SJSA1 (cell line): ENCODE results near the gene CYP26B1. TPM values are rescaled to one million over a fixed set of nuclear protein-coding genes. Genes with fewer than 3 reads are reported as not detected.
"Not testable (repeated sequence)": the region's sequence is repeated elsewhere in the genome, so short reads cannot be mapped to it uniquely, and the experiment has no call there.

Experiments
- DNase-seq, 2 experiments: peaks; one replicate each; pipeline ENCODE4 v3.0.0-alpha.2; 2015 to 2020; ENCODE audit warnings: low spot score in 2 of 2, low read depth in 1 of 2
- H3K27ac ChIP-seq: fragments of 250-450 bp; sonication (Bioruptor Pico); 2 replicates; pipeline ENCODE4 v1.5.1; 2020; ENCODE audit warnings: mild to moderate bottlenecking, moderate library complexity
- H3K27me3 ChIP-seq: fragments of 250-450 bp; sonication (Bioruptor Pico); replicated peaks from 2 replicates; pipeline ENCODE4 v1.5.1; 2020; ENCODE audit warnings: mild to moderate bottlenecking, moderate library complexity
- H3K36me3 ChIP-seq: fragments of 250-450 bp; sonication (Bioruptor Pico); 2 replicates; pipeline ENCODE4 v1.5.1; 2020; ENCODE audit warnings: mild to moderate bottlenecking
- H3K4me1 ChIP-seq: fragments of 250-450 bp; sonication (Bioruptor Pico); replicated peaks from 2 replicates; pipeline ENCODE4 v1.6.1; 2021; ENCODE audit warnings: mild to moderate bottlenecking
- H3K4me3 ChIP-seq: fragments of 250-450 bp; sonication (Bioruptor Pico); 2 replicates; pipeline ENCODE4 v1.5.1; 2020; ENCODE audit warnings: mild to moderate bottlenecking
- H3K9me3 ChIP-seq: fragments of 250-450 bp; sonication (Bioruptor Pico); replicated peaks from 2 replicates; pipeline ENCODE4 v1.5.1; 2020; ENCODE audit warnings: mild to moderate bottlenecking
- total RNA-seq: library from RNA; depleted of rRNA; stranded (reverse); fragments of >200 nt; shearing (Covaris generic); gene quantifications from 2 replicates; pipeline ENCODE4 v1.2.3, GENCODE V29; 2014

CYP26B1 gene
- total RNA-seq, 1 experiment from 2014 or later = 0.03 TPM

DNA sequence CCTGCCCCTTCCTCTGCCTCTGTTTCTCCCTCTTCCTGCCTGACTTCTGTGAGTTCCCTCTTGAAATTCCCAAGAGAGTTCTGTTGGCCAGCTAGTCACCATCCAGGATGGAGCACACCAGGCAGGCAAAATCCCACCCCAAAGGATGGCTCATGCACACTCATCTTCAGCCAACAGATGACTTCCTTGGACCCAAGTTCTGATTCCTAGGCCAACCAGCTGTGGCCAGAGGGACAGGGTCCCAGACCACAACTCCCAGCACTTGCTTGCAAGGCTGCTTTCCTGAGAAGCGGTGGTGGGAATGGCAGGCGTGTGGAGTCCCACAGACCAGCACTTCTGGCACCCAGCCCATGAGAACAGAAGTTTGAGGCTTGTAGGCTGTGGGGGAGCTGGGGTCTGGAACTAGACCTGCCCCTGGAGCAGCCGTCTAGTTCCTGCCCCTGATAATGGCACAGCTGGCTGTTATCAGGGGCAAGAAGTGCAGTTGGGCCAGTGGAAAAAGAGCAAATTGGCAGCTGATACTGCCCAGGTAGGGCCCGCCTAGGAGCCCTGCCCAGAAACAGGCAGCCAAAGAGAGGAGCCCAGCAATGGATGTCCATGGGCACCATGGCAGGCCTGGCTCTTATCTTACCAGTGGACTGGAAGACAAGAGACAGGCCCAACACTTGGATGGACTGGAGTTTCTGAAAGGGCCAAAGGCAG is 56.7 kb downstream of the CYP26B1 start:
- Histone ChIP-seq H3K27ac (no peak overlapping the region), H3K27me3 (no peaks in the 10 kb centered on the region), H3K4me3 (no peak overlapping the region), H3K4me1 (no peaks in the 10 kb centered on the region), H3K36me3 (no peaks in the 10 kb centered on the region), H3K9me3 (no peaks in the 10 kb centered on the region)
- DNase-seq = no peak

DNA sequence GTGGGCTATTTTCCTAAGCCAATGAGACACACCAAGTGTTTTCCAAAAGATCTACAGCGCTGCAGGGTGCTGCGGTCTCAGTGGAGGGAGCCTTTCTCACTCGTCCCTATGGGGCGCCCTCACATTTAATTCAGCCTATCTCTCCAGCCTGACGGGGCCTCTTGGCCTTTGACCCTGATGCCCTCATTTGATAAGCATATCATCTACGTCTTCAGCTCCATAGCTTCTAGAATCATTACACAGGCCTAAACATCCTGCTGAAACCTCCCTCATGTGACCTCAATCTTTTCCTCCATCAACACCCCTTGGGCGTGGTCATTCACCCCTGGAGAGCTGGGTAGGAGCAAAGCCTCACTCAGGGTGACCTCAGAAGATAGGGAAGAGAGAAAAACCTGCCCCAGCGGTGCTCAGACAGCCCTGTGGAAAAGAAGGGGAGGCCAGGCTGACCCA is 57.4 kb downstream of the CYP26B1 start:
- Histone ChIP-seq H3K4me3 (no peak overlapping the region), H3K4me1 (no peaks in the 10 kb centered on the region; the same call in 1 of the 2 replicates), H3K27ac (no peak overlapping the region), H3K36me3 (no peaks in the 10 kb centered on the region), H3K27me3 (no peaks in the 10 kb centered on the region), H3K9me3 (no peaks in the 10 kb centered on the region)
- DNase-seq = no peak

DNA sequence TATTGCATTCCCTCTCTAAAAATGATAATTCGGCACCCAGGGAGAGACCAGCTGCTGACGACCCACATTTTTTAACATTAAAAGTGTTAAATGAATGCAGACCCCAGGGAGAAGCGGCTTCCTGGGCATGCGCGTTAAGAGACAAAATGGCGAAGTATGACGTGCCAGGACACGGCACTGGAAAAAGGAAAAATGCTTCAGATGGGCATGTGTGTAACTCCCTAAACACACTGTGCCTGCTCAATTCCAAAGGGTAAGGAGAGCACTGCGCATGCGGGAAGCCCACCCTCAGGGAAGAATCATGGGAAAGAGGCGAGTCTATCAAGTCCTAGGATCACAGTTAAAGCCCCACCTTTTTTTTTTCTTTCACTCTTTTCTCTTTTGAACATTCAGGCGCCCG is 58.1 kb downstream of the CYP26B1 start:
- Histone ChIP-seq H3K27me3 (no peaks in the 10 kb centered on the region), H3K27ac (no peak overlapping the region), H3K9me3 (no peaks in the 10 kb centered on the region), H3K4me1 (peaks cover 6% of the 10 kb centered on the region), H3K36me3 (no peaks in the 10 kb centered on the region), H3K4me3 (no peak overlapping the region)
- no peak for DNase-seq

DNA sequence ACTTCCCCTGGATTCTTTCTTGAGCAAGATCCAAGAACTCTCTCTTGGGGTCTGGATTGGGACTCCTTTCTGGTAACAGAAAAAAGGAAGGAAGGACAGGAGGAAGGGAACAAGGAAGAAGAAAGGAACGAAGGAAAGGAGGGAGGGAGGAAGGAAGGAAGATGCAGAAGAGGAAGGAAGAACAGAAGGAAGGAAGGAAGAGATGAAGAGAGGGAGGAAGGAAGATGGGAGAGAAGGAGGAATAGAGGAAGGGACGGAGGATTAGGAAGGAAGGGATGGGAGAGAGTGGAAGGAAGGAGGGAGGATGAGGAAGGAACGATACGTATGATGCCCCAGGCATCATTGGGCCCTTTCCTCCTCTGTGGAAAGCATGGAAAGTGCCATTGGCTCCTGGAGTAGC is 58.6 kb downstream of the CYP26B1 start:
- no peaks in the 10 kb centered on the region for H3K27me3 ChIP-seq
- DNase-seq = no peak
- H3K36me3 ChIP-seq = no peaks in the 10 kb centered on the region
- no peak overlapping the region for H3K4me3 ChIP-seq
- H3K4me1 ChIP-seq = peaks cover 11% of the 10 kb centered on the region
- no peak overlapping the region for H3K27ac ChIP-seq
- no peaks in the 10 kb centered on the region for H3K9me3 ChIP-seq

DNA sequence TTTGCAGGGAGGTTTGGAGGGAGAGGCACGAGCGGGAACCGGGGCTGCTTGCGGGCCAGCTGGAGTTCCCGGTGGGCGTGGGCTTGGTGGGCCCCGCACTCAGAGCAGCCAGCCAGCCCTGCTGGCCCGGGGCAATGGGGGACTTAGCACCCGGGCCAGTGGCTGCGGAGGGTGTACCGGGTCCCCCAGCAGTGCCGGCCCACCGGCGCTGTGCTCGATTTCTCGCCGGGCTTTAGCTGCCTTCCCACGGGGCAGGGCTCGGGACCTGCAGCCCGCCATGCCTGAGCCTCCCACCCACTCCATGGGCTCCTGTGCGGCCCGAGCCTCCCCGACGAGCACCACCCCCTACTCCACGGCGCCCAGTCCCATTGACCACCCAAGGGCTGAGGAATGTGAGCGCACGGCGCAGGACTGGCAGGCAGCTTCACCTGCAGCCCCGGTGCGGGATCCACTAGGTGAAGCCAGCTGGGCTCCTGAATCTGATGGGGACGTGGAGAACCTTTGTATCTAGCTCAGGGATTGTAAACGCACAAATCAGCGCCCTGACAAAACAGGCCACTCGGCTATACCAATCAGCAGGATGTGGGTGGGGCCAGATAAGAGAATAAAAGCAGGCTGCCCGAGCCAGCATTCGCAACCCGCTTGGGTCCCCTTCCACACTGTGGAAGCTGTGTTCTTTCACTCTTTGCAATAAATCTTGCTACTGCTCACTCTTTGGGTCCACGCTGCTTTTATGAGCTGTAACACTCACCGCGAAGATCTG is 60.6 kb downstream of the CYP26B1 start:
- DNase-seq, H3K4me3 ChIP-seq, H3K27ac ChIP-seq, H3K36me3 ChIP-seq, H3K9me3 ChIP-seq, H3K27me3 ChIP-seq: not testable (repeated sequence)
- peaks cover 22% of the 10 kb centered on the region for H3K4me1 ChIP-seq

DNA sequence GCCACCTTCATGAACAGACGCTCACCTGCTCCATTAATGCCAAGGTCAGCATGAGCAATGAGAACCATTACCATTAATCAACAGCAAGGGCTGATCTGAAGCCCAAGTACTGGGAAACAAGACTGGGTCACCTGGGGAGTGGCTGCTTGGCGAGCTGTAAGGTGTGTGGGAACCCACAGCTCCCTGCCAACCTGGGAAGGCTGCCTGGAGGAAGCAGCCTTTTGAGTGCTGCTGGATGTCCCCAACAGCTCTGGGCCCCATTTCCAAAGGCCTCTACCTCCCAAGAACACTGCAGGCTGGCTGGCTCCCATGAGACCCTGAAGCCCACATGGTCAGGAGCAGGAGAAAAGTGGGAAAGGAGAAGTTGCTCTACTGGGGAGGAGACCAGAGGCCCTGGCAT is 62.1 kb downstream of the CYP26B1 start:
- H3K36me3 ChIP-seq = no peaks in the 10 kb centered on the region
- H3K27ac ChIP-seq = no peak overlapping the region
- H3K4me1 ChIP-seq = peaks cover 30% of the 10 kb centered on the region
- no peak for DNase-seq
- no peak overlapping the region for H3K4me3 ChIP-seq
- no peaks in the 10 kb centered on the region for H3K9me3 ChIP-seq
- H3K27me3 ChIP-seq = no peaks in the 10 kb centered on the region

DNA sequence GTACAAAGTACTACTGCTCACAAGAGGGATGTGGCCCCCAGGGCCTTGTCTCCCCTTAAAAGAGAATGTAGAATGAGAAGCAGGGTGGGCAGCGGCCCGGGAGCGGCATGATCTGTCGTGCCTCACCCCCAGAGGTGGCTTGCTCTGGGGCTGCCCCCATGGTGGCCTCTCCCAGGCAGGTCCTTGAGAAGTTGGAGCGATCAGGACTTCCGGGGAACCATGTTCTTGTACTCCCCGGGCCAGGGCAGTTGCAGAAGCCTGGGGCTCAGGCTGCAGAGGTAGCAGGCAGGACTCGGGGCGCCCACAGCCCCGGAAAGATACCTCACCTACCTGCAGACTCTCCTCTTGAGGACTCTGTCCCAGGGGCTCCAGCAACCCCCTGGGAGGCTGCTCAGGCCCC is 62.6 kb downstream of the CYP26B1 start:
- Histone ChIP-seq H3K27ac (no peak overlapping the region), H3K9me3 (no peaks in the 10 kb centered on the region), H3K27me3 (no peaks in the 10 kb centered on the region), H3K36me3 (no peaks in the 10 kb centered on the region), H3K4me3 (no peak overlapping the region), H3K4me1 (peaks cover 30% of the 10 kb centered on the region)
- no peak for DNase-seq

DNA sequence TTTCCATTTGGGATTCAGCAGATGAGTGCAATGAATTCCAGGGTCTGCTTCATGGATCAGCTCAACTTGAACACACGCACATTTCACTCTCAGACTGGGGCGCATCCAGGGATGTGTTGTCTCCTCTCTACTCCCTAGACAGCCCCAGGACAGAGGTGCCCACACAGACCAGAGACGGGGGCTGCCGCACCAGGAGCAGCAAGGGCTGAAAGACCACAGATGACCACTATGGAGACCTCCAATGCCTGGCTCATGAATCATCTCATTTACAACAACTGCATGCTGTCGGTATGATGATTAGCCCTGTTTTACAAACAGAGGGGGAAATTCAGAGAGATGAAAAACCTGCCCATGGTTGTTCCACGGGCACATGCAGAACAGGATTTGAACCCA is 63.1 kb downstream of the CYP26B1 start:
- H3K27me3 ChIP-seq = no peaks in the 10 kb centered on the region
- H3K36me3 ChIP-seq = no peaks in the 10 kb centered on the region
- H3K4me3 ChIP-seq = no peak overlapping the region
- DNase-seq = peak in 1 of 2 experiments; percentile 54
- no peak overlapping the region for H3K27ac ChIP-seq
- H3K4me1 ChIP-seq = peaks cover 30% of the 10 kb centered on the region
- no peaks in the 10 kb centered on the region for H3K9me3 ChIP-seq

DNA sequence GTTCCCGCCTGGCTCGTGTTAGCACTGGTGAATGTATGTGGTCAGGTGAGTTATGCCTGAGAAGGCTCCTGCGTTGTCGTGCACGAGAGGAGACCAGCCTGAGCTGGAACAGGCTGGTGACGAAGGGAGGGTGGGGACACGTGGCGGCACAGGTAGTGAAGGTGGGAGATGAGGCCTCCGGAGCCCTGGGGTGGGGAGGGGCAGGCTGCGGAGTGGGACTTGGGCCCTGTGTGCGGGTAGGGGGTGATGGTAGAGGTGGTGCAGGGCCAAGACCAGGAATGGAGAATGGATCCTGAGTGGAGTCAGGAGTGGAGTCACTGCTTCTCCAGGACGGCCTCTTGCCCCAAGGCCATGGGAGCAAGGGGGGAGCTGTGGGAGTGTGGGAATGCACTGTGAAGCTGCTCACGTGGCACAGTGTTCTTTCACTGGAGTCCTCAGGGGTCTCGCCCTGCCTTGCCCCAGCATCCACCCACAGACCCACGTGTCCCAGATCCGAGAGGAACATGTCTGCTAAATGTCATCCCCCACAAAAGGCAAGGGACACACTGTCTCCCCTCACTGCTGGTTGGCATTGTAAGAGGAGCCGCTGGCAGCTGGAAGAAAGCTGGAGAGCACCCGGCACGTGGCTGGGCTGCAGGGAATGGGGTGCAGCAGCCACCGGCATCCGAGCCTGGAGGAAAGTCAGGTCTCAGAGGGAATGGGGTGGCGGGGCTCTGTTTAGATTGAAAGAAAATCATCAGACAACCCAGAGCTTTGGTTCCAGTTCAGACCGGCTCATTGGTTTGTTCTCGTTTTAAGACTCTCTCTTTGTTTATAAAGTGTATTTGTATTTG is 63.7 kb downstream of the CYP26B1 start:
- DNase-seq = no peak
- Histone ChIP-seq H3K27ac (no peak overlapping the region), H3K9me3 (no peaks in the 10 kb centered on the region)

DNA sequence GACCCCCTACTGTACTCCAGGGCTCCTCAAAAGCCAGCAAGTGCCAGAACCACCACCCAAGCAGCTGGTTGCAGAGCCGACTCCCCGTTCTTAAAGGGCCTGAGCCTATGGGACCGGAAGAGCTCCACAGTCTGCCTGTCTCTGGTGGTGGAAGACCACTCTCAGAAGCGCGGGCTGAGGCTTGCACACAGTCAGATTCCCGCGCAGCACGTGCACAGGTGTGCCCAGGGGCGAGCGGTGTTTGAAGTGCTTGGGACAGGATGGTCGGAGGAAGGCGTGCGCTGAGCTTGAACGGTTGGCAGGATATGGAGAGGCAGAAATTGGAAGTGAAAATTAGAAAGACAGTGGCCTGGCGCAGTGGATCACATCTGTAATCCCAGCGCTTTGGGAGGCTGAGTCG is 64.8 kb downstream of the CYP26B1 start:
- DNase-seq = no peak
- Histone ChIP-seq H3K27me3 (no peaks in the 10 kb centered on the region), H3K9me3 (no peaks in the 10 kb centered on the region), H3K4me1 (peaks cover 30% of the 10 kb centered on the region), H3K27ac (no peak overlapping the region), H3K4me3 (no peak overlapping the region), H3K36me3 (no peaks in the 10 kb centered on the region)

More for the DNA sequence above, 63.7 kb downstream of the CYP26B1 start:
- H3K36me3 ChIP-seq = no peaks in the 10 kb centered on the region
- no peaks in the 10 kb centered on the region for H3K27me3 ChIP-seq
- no peak overlapping the region for H3K4me3 ChIP-seq
- peaks cover 30% of the 10 kb centered on the region for H3K4me1 ChIP-seq

DNA sequence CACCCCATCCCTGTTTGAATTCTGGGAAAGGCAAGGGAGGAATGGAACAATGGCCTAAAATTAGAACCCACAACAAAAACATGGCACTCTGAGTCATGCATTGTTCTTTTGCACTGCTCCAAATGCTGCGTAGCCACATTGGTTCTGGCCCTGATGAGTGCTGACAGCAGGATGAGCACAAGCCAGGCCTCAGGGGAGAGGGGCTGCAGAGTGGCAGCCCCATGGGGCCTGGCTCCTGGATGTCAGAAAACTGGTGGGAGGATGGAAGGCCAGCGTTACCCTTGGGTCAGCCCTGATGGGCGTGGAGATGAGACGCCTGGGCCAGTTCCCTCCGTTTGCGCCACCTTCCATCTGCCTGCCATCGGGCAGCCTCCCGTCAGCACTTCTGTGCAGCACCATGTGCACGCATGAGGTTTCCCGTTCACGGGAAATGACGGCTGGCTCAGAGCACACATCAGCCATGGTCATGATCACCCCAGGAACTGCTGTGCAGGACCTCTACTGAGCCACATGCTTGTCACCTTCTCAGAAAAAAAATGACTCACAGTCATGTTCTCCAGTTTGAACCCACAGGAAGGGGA is 65.6 kb downstream of the CYP26B1 start:
- H3K4me1 ChIP-seq = peaks cover 30% of the 10 kb centered on the region
- no peaks in the 10 kb centered on the region for H3K36me3 ChIP-seq
- no peaks in the 10 kb centered on the region for H3K27me3 ChIP-seq
- no peak overlapping the region for H3K27ac ChIP-seq
- H3K4me3 ChIP-seq = no peak overlapping the region
- DNase-seq = peak in 1 of 2 experiments; percentile 19
- no peaks in the 10 kb centered on the region for H3K9me3 ChIP-seq

DNA sequence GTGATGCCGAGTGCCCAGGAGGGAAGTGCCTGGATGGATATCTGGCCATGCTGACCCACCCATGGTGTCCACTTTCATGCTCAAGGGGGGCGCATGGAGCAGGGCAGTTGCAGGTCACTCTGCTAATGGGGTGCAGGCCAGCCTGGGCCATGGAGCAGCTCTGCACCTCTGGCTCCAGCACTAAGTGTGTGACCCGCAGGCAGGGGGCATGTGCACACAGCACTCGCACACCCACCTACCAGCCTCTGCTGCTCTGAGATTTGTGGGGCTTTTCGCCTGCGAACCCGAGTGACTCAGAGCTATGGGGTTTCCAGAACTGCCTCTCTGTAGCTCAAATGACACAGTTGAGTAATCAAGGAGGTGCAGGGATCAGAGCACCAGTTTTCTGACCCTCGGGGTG is 66.2 kb downstream of the CYP26B1 start:
- H3K9me3 ChIP-seq = no peaks in the 10 kb centered on the region
- no peak overlapping the region for H3K27ac ChIP-seq
- no peak for DNase-seq
- no peaks in the 10 kb centered on the region for H3K36me3 ChIP-seq
- no peak overlapping the region for H3K4me3 ChIP-seq
- H3K27me3 ChIP-seq = no peaks in the 10 kb centered on the region
- peaks cover 30% of the 10 kb centered on the region for H3K4me1 ChIP-seq

DNA sequence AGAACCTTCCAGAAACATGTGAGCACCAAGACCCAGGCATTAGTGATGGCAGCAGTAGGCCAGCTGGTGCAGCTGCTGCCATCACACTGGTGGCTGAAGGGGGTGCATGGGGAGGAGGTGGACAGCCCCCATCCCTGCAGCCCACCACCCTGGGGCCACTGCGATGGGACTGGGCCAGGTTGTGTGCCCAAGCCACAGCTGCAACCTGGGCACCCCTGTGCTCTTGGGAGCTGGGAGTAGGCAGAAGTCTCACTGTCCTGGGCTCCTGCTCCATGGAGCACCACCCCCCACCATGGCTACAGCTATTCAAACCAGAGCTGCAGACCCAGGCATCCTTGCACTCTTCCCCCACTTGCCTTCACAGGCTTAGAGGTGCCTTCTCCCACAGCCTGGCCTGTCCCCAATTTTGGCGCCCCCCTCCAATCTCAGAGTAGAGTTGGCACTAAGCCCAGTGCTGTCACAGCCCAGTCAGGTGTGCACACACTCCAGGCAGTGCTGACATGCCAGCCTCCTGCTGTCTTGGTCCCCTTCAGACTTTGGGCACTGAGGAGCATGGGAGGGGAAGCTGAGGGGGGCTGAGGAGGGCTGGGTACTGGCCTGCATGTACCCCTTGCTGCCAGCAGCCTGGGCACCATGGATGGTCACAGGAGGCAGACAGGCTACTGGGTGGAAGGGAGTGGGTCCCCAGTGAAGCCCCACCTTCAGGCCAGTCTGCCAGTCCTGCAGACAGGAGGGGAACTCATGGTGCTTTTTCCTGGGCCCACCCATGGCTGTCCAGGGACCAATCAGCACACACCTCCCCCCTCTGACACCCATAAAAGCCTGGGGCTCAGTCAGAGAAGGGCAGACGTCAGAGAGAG is 67.1 kb downstream of the CYP26B1 start:
- no peak overlapping the region for H3K27ac ChIP-seq
- no peaks in the 10 kb centered on the region for H3K27me3 ChIP-seq
- no peak for DNase-seq
- no peaks in the 10 kb centered on the region for H3K36me3 ChIP-seq
- H3K9me3 ChIP-seq = no peaks in the 10 kb centered on the region
- peaks cover 30% of the 10 kb centered on the region for H3K4me1 ChIP-seq
- H3K4me3 ChIP-seq = no peak overlapping the region
